ENCODE results near the gene LRPAP1.
A peak's percentile ranks its signal among the peaks of the same experiment; 100 is the strongest.

The LRPAP1 gene

GRCh38 chr4:3472411-3473141 is 59.6 kb downstream of the LRPAP1 start:
- no peak for DNase-seq (ENCODE audit: low read depth)

DNA sequence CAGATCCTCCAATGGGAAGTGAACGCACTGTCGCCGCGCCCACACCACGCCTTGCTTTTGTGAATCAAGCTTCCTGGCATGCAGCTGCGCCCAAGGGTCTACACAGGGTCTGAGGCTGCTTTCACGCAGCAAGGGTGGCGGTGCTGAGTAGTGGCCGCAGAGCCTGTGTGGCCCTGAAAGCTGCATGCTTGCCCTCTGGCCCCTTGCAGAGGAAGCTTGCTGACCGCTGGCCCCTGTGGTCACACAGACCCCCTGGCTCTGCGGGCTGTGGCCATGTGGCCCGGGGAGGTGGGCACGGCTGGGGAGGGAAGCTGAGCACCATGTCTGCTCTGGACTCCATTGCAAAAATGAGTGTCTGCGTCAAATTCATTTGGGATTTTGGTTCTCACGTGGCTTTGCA is 60.3 kb downstream of the LRPAP1 start:
- DNase-seq (ENCODE audit: low read depth) = no peak

- no peak for DNase-seq (ENCODE audit: low read depth)
Observed at GRCh38 chr4:3471098-3471760, 61.0 kb downstream of the LRPAP1 start.

DNA sequence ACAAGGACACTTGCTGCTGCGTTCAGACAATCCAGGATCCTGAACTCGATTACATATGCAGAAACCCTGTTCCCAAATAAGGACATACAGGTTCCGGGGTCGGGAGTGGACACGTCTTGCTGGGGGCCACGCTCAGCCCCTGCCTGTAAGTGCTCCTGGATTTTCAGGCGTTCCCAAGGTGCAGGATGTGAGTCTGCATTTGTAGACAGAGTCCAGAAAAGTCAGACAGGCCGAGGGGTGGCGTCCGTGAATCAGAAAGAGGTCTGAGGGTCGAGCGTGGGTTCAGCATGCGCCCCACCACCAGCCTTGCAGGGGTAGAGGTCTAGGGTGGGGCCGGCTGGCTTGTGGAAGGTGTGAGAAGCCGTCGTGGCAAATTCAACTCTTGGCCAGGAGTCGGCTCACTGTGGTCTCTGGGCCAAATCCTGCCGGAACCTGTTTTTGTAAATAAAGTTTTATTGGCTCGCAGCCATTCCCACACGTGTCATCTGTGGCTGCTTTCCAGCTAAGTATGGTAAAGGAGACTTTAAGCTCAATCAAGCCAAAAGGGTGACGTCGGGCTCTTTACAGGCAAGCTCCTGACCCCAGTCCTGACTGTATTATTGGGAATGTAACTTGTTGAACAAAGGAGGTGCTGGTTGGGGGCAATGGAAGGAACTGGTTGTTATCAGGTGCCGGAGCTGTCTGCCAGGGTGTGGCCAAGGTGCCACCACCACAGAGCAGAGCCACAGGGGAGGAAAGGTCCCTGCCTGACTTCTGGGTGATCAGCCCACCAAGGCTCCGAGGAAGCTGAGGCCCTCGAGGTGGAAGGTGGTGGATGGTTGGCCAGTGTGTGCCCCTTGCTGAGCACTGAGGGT is 61.8 kb downstream of the LRPAP1 start:
- DNase-seq (ENCODE audit: low read depth) = peak; percentile 58

DNA sequence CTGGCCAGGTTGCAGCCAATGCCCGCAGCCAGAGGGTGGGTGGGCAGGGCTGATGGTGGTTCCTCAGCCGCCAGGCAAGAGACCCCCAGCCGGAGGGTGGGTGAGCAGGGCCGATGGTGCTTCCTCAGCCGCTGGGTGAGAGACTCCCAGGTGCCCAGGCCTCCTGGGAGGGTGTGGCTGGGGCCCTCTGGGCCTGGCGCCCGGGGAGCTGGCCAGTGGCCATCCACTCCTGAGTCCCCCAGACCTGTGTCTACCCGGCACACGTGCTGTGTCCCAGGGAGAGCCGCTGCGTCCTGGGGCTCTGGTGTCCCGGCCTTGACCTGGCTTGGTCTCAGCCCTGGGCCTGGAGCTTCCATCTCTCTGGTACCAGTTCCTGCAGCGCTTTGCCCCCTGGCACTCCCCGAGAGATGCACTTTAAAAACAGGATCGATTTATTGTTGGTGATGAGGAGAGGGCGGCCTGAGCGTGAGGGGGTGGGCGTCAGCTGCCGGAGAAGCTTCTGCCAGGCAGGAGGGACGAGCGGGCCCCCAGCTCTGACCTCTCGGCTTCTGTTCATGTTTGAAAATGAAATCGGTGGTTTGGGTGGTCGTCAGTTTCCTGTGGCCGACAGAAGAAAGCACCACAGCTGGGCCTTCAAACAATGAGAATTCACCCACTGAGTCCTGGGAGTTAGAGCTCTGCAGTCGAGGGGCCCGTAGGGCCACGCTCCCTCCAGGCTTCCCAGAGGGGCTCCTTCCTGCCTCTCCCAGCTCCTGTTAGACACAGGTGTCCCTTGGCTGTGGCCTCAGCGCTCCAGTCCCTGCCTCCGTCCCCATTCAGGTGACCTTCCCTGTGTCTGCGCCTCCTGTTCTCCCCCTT is 62.6 kb downstream of the LRPAP1 start:
- no peak for DNase-seq (ENCODE audit: low read depth)

DNA sequence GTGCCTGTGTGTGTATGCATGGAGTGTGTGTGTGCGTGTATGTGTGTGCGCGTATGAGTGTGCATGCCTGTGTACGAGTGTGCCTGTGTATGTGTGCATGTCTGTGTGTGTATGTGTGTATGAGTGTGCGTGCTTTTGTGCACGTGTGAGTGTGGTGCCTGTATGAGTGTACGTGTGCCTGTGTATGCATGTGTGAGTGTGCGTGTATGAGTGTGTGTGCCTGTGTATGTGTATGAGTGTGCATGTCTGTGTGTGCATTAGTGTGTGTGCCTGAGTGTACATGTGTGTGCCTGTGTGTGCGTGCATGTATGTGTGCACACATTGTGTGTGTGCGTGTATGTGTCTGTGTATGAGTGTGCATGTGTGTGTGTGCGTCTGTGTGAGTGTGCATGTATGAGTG is 63.4 kb downstream of the LRPAP1 start:
- no peak for DNase-seq (ENCODE audit: low read depth)

- no peak for DNase-seq (ENCODE audit: low read depth)
Observed at GRCh38 chr4:3468154-3468553, 64.1 kb downstream of the LRPAP1 start.

DNA sequence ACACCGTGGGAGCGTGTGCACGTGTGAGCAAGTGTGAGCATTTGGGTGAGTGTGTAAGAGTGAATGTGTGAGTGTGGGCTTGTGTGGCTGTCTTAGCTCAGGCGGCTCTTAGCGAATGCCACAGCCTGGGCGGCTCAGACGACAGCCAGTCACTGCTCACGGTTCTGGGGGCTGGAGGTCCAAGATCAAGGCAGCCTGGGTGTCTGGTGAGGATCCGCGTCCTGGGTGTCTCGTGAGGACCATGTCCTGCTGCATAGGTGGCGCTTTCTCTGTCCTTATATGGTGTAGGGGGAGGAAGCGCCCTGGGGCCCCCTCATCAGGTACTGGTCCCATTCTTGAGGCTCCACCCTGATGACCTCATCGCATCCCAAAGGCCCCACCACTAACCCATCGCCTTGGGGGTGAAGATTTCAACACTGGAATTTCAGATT is 64.6 kb downstream of the LRPAP1 start:
- no peak for DNase-seq (ENCODE audit: low read depth)

DNA sequence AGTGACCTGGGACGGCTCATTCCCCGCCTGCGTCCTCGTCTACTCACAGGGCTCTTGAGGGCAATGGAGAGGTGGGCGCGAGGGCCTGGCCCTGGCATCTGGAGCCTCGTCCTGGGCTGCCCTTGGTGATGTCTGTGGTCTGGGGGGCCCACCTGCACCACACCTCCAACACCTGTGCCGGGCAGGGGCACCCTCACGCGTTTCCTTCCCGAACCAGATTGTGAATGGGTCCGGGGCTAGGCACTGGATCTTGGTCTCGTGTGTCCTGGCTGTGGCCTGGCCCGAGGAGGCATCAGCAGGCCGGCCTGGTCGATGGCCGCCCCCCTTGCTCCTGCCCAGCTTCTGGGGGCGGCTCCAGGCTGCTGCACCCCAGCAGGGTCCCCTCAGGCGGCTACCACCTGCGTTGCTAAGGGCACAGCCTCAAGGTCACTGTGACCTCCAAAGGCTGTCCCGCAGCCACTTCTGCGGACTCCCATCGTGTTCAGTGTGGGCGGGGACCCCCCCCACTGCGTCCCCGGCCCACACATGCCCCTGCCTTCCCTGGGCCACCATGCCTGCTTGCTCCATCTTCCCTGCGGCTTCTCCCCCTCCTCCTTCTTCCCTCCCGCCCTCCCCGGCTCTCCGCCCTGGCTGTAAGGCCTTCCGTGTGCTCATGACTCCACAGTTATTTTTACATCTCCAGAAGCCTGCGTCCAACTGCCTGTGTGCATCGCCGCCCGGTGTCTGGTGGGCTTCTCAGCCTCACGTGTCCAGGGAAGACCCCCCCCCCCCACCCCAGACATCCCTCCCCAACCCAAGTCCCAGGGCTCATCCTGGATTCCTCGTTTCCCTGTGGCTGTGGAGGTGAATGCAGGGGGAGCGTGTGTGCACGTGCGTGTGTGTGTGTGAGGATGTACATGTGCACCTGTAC is 65.3 kb downstream of the LRPAP1 start:
- DNase-seq (ENCODE audit: low read depth) = no peak

- DNase-seq (ENCODE audit: low read depth) = no peak
Observed at GRCh38 chr4:3465698-3466671, 66.2 kb downstream of the LRPAP1 start.

GRCh38 chr4:3464911-3465697 is 67.1 kb downstream of the LRPAP1 start:
- DNase-seq (ENCODE audit: low read depth) = no peak

GRCh38 chr4:3464349-3464905 is 67.8 kb downstream of the LRPAP1 start:
- DNase-seq (ENCODE audit: low read depth) = no peak

DNA sequence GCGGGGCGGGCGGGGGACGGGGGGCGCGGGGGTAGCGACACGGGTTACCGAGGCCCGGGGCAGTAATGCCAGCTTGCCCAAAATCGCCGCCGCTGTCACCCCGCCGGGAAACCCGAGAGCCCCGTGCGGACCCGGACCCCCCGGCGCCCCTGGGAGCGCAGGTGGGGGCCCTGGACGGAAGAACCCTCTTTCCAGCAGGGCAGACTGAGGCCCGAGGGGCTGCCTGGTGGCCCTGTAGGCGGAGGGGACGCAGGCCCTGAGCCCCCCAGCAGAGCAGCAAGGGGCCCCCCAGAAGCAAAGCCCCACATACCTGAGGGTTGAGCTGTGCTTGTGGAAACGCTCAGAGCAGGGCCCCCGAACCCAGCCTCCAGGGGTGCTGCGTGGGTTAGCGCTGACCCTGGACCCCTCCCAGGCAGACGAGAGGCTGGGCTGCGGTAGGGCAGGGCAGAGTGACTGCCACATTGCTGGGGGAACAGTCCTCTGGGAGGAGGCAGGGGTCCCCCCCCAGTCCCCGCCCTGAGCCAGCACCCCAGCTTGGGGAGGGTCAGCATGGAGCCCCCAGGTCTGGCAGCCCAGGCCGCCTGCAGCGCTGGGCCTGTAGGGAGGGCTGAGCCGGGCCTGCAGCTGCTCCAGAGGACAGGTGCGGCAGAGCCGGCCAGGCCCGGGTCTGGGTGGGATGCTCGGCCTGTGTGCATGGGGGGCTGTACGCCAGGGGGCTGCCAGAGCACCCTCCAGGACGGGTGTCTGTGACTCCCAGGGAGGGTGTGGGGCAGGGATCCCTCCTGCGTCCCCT is 68.5 kb downstream of the LRPAP1 start:
- no peak for DNase-seq (ENCODE audit: low read depth)

DNA sequence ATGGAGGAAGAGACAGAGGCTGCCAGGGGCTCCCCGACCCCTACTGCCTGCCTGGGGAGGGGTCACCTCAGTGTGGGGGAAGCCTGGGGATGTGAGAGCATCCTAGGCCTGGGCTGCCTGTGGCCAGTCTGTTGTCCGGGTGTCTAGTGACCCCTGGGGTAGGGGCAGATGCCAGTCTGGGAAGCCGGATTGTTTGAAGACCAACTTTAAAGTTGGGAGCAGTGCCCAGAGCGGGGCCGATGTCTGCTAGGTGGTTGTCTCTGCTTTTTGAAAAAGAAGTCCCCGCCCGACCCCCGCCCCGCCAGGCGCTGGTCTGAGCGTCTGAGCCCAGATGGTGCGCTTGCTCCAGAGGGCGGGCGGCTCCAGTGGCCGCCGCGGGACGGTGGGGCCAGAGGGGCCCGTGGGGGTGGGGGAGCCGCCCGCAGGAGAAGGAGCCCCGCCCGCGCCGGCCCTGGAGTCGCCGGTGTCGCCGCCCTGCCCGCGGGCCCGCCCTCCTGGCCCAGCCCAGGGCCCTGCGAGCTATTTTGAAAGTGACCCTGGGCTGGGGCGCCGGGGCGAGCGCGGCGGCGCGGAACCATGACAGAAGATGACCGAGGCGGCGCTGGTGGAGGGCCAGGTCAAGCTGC is 69.3 kb downstream of the LRPAP1 start, which contains the start of gene DOK7:
DOK7 (plus strand) TSS at position 517 of the 626 bp plus-strand sequence; CDS start at position 587, 70 bp downstream.
- no peak for DNase-seq (ENCODE audit: low read depth)

- no peak for DNase-seq (ENCODE audit: low read depth)
Observed at GRCh38 chr4:3462321-3462789, 69.9 kb downstream of the LRPAP1 start.

GRCh38 chr4:3461515-3462291 is 70.5 kb downstream of the LRPAP1 start:
- DNase-seq (ENCODE audit: low read depth) = no peak
